ENCODE results near the gene LATS2. TPM values are rescaled to one million over a fixed set of nuclear protein-coding genes. Genes with fewer than 3 reads are reported as not detected.
"Not testable (repeated sequence)": the region's sequence is repeated elsewhere in the genome, so short reads cannot be mapped to it uniquely, and the experiment has no call there.

LATS2 gene
- total RNA-seq, 1 donor from 2014 or later, result 20.5 TPM

DNA sequence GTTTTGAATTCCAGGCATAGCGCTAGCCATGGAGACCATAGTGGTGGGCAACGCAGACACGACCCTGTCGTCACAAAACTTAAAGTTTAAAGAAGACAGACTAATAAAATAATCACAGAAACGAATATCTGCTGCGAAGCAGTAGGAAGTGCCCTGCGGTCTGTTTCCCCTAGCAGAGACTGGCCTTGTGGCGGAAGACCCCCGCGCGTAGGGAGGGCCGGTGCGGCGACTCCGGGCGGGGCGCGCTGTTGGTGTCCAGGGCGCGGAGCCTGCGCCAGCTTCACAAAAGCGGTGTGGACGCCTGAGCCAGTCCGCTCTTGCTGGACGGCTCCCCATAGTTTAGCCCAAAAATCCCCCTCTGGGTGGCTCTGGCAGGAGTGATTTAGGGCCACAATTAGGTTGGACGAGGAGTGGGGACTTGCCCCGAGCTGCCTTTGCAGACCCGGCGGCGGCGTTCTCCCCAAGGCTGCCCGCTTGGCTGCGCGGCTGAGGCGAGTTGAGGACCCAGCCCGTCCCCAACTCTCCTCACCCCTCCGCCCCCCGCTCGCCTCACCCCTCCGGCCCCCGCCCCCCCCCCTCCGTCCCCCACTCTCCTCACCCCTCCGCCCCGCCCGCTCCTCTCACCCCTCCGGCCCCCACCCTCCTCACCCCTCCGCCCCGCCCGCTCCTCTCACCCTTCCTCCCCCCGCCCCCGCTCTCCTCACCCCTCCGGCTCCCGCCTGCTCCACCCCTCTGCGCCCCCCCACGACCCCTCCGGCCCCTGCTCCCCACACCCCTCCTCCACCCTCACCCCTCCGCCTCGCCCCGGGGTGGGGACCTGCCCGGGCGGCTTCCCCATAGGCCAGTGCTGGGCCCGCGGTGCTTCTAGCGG is 14.2 kb upstream of the LATS2 start:
- peak; percentile 47 for DNase-seq

DNA sequence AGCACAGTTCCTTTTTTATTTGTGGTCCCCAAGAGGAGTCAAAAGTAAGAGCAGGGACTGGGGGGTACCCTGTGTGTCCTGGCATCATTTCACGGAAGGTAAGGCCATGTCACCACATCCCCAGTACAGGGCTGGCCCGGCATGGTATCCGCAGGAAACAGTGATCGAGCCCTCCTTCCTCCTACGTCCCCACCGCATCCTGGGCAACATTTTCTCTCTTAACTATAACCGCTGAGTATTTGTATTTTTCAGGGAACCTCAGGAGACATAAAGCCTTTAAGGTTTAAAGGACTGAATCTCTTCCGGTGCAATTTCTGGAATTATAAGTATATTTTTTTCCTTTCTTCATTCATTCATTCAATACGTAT is 13.6 kb upstream of the LATS2 start:
- peak; percentile 13 for DNase-seq

DNA sequence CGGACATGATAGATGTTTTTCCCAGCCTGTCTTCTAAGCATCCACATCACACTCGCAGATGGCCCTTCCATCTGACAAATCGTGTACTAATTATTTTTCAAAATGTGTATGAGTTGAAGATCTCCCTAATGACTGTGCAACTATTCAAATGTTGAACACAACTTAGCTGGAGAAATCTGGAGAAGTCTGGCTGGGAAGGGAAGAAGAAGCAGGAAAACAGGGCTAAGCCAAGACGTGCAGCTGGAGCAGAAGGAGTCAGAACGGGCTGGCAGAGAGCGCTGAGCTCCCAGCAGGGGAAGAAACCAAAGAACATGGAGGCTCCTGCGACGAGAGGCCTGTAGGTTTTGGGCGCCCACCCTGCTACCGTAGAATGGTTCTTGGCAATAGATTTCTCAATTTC is 13.2 kb upstream of the LATS2 start:
- peak; percentile 62 for DNase-seq

DNA sequence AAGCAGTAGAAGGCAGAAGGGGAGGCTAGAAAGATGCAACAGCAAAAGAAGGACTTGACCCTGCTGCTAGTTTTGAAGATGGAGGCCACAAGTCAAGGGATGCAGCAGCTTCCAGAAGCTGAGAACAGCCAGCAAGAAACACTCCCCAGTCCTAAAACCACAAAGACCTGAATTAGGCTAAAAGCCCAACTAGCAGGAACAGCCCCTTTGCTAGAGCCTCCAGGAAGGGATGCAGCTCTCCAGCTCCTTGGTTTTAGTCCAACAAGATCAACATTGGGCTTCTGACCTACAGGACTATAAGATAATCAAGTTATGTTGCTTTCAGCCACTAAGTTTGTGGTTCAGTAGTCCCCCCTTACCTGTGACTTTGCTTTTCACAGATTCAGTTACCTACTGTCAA is 10.5 kb upstream of the LATS2 start:
- DNase-seq, result no peak

DNA sequence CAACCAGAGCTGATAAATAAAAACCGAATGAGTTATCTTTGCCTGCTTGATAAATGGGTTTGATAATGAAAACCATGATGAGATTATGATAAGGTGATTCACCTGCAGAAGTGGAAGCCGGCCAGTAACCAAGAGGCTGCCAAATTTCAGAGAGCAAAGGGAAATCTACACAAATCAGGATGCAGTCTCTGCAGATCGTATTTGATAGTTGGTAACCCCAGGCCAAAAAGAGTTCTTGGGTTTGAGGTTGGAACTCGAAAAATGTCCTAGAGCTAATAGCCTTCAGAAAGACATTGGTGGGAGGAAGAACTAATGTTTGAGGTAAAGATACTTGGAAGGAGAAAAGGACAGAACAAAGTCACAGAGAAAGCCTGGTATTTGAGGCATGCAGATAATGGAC is 9.6 kb upstream of the LATS2 start:
- DNase-seq, result no peak

DNA sequence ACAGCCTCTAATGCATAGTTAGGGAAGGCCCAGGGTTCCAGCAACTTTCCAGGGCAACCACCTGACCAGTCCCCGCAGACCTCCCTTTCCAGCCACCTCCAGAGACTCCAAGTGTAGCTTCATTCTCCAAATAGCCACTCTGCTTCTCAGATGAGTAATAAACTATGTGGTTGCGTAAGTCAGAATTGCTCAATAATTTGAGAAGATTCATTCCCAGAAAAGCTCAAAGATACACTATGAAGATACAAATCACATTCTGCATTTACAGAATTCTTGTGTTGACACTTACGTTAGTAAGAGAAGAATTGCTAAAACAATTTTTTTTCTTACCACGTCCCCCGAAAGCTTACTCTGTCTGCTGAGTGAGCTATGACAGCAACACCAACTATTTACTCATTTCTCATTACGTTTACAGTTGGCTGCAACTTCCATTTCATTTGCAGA is 8.2 kb upstream of the LATS2 start:
- DNase-seq, result peak; percentile 45

DNA sequence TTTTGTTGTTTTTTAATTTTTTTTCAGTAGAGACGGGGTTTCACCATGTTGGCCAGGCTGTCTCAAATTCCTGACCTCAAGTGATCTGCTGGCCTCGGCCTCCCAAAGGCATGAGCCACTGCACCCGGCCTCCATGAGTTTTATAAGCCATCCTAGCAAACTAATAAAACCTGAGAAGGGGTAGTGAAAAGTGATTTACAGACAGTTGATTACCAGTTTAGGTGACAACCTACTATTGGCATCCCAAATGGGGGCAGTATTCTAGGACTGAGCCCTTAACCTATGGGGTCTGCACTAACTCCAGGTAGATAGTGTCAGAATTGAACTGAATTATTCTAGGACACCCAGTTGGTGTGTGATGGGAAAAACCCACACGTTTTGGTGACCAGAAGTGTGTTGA is 6.5 kb upstream of the LATS2 start:
- DNase-seq, result no peak

DNA sequence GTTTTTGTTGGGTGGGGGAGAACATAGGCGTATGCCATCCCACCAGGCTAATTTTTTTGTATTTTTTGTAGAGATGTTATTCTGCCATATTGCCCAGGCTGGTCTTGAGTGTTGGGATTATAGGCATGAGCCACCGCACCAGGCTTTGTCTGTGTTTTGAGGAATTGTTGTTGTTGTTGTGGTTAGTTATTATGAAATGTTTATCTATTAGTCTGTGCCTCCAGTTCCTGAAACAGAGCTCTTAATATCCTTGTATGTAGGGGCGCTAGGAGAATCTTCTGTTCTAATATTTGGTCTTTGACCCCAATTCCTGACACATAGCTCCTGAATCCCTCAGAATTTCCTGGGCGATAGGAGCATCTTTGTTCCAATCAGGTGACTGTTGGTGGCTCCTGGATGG is 5.6 kb upstream of the LATS2 start:
- no peak for DNase-seq

DNA sequence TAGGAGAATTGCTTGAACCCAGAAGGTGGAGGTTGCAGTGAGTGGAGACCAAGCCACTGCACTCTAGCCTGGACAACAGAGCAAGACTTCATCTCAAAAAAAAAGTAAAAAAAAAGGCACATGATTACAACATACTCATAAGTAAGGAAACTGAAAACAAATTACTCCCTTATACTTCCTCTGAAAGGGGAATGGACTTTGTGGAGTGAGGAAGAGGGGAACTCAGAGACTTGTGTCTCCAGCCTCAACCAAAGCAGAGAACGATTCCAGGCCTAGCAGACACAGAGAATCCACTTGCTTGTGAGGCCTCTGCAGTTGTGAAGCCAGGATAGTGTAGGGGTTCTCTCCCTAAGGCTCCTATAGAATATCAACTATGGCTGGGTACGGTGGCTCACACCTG is 4.3 kb upstream of the LATS2 start:
- DNase-seq, result no peak

DNA sequence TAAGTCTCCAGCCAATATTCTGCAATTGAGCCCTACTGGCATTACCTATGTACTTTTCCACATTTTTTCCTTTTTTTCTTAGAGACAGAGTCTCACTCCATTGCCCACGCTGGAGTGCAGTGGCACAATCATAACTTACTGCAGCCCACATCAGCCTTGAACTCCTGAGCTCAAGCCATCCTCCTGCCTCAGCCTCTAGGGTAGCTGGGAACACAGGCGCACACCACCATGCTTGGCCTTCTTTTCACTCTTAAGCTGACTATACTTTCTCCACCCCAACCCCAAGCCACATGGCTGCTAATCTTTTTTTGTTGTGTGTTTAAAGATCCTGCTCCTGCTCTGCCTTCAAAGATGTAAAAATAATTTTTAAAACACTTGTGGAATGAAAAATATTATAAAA is 1.6 kb upstream of the LATS2 start:
- DNase-seq, result no peak

DNA sequence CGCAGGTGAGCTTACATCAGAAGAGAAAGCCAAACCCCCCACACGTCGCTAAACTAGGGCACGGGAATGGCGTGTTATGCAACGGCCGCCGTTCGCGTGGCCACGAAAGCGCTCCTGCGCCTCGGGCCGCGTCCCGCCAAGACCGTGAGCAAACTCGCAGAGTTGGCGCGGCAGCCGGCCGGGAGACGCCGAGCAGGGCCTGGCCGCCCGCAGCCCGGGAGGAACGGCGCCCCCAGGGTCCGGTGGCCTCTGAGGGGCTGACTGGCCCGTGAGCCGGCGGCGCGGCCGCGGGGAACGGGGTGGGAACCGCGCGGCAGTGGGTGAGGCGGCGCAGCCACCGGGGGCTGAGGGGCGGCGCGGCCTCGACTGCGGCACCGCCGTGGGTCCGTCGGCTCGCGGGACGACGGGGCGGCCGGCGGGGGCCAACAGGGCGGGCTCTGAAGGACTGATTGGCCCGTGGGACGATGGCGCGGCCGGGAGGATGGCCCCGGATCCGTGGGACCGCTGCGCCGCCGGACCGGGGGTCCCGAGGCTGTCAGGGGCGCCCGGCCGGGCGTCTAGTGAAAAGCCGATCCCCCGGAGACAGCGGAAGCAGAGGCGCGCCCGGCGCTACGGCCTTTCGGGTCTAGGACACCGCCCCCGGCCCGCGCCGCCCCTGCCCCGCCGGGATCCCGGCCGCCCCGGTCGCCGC is 903 bp downstream of the LATS2 start:
- DNase-seq, result peak; percentile 47

DNA sequence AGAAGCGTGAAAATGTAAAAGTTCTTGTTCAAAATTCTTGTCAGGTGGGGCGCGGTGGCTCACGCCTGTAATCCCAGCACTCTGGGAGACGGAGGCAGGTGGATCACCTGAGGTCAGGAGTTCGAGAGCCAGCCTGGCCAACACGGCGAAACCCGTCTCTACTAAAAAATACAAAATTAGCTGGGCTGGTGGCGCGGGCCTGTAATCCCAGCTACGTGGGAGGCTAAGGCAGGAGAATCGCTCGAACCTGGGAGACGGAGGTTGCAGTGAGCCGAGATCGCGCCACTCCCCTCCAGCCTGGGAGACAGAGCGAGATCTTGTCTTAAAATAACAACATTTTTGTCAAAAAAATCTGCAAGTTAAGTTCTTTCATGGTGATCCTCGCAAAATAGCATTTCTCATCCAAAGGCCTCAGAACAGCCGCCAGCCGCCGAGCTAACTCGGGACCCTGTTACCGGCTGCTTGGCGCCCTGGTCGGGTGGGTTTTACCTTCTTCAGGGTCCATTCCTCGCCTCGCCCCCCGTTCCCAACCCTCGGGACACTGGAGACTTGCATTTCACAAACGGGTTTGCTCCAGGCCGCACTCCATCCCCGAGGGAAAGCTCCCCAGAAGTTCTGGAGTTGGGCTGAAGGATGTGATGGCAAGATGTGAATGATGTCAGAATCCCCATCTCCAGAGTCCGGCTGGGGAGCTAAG is 1.6 kb downstream of the LATS2 start:
- DNase-seq, result no peak

DNA sequence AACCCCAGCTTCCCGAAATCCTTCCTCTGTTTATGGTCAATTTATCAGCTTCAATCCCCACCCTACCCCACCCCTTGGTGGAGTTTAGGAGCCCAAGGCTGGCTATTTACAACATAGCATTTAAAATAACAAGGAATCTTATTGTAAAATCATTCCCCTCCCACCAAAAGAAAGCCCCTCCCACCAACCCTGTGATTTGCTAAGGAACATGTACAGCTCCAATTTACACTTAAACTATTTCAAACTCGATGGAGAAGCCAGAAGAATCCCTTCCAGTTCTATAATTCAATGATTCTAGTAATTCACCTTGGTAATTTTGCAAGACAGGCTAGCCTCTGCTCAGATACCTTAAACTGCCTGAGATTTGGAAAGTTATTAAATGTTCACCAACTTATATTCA is 3.0 kb downstream of the LATS2 start:
- no peak for DNase-seq

DNA sequence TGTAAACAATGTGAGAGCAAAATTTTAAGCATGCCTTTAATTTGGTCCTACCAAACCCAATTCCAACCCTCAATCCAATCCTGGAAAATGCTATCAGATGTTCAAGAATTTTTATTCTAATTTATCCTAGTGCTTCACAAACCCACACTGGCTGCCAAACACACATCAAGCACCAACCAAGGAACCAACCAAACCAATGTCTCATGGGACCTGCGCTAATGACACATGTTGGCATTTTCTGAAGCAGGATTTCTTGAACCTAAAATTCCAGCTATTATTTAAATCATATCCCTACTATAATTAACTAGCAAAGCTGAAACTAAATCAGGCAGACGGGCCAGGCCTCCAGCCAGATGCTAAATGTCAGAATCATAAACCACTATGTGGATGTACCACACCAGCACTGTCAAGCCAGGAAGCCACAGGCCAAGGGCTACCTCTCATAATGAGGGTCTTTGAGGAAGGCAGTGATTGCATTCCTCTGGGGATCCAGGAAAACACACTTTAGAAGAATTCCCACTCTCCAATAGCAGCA is 5.8 kb downstream of the LATS2 start:
- DNase-seq, result no peak

DNA sequence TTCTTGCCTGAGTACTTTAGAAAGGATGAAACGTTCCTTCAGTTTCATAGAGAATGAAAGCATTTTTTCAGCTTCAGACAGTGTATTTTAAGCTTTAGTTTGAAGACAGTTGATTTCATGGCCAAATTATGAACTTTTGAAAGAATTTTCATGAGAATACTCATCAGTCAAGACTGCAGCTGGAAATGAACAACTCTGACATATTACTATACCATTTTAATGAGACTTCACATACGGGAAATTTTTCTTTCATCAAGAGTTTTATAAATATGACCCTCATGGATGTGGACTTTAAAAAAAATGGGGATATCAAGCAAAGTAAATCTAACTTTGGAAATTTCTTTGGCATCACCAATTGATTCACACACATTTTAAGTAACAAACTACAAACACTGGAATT is 6.4 kb downstream of the LATS2 start:
- DNase-seq, result no peak

DNA sequence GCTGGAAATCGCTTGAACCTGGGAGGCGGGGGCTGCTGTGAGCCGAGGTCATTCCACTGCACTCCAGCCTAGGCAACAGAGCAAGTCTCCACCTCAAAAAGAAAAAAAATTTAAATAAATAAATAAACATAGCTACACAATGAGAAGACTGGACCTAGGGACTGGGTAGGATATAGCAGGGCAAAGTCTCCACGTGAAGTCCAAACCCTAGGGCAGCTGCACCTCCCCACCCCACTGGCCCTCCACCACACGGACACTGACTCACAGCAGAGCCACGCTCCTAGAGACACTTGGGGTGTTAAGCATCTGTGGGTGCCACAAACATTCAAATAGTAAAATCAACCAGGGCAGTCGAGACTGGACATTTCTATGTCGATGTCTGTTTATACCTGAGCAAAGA is 7.1 kb downstream of the LATS2 start:
- no peak for DNase-seq

DNA sequence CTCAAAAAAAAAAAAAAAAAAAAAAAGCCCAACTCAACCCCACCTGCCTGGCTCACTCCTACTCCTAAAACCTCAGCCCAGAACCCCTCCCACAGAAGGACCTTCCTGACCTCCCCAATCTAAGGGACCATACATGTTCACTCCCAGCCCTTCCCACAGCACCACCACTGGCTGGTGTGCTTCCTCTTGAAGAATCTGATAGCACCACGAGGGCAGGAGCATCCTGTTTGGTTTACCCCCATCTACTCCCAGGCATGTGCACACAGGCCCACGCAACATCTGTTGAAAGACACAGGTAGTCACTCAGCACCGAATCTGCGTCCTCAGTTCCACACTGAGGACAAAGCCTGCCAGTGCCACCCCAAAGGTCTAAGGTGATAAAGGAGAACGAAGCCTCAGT is 8.2 kb downstream of the LATS2 start:
- DNase-seq, result no peak

DNA sequence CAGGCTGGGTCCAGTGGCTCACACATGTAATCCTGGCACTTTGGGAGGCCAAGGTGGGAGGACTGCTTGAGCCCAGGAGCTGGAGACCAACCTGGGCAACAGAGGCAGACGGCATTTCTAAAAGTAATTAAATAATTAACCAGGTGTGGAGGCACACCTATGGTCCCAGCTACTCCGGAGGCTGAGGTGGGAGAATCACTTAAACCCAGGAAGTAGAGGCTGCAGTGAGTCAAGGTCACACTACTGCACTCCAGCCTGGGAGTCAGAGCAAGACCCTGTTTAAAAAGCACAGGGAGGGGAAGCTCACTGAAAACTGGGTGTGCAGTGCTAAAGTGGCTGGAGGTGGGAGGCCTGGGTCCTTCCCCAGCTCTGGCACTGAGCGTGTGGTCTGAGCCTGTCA is 9.7 kb downstream of the LATS2 start:
- no peak for DNase-seq

DNA sequence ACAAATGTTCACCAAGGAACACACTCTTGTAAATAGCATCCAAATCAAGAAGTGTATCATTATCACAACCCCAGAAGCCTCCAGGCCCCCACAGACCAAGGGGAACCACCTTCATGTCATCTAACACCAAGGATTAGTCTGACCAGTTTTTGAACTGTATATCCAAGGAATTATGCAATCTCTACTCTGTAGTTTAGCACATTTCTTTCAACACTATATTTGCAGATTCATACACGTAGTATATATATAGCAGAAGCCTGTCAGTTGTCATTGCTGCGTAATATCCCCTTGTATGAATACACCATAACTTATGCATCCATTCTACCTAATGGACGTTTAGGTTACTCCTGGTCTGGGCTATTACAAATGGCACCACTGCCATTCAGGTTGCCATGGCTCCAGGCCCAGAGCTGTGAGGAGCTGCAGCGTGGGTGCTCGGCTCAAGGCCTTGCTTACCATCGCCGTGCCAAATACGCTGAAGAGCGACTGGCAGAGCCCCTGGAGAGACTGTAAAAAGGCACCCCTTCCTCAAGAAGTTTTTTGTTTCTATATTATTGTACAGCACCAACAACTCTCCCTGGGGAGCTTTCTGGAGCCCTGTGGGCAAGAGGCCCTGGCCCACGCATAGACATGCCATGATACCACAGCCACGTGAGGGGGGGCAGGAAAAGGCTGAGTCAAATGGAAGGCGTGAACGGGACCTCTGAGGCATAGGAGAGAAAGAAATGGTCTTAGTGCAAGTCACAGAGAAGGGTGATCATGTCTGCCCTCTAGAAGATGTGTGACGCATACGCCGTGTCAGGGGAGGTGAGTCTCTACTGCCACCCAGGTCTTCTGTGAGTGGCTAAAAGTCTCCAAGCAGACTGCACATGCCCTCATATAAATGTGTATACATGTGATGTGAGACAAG is 10.8 kb downstream of the LATS2 start:
- no peak for DNase-seq

DNA sequence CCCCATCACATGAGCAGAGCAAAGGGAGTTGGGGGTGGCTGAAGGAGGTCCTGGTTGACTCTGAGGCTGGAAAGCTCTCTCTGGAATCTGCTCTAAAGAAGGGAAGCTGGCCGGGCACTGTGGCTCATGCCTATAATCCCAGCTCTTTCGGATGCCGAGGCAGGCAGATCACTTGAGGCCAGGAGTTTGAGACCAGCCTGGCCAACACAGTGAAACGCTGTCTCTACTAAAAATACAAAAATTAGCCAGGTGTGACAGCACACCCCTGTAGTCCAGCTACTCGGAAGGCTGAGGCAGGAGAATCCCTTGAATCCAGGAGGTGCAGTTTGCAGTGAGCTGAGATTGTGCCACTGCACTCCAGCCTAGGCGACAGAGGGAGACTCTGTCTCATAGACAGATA is 11.7 kb downstream of the LATS2 start:
- DNase-seq, result not testable (repeated sequence)

DNA sequence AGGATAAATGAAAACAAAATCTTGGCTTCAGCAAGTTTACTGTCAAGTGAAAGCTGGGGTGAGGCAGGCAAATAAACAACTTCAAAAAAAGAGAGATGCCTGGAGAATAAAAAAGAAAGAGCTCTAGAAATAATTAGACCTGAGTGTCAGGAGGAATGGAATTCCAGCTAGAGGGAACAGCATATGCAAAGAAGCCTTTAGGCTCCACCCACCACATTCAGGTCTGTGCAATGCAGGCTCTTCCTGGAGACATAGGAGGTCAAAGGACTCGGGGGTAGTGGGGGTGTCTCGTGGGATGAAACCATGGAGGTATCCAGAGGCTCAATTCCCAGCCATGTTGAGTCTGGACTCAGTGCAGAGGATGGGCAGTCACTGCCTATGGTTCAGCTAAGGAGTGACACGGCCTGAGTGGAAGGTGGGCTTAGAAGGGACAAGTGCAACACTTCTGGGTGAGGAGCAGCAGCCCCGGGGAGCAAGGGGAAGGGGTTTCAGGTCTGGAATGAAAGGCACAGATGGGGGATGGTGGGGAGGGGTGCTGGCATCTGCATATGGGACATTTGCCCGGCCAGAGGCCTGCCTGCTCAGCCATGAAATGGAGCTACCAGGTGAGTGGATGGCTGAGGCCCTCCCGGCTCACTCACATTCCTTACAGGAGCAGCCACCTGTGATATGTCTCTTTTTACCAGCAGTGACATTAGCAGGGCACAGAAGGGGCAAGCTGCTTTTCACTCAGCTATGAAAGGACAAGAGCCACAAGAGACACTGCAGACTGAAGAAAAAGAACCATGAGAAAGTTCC is 12.3 kb downstream of the LATS2 start:
- DNase-seq, result no peak

All from tongue (tissue), 2 donors.